Tibial nerve (tissue), 4 donors: ENCODE measurements around the gene ZBTB39. TPM values are rescaled to one million over a fixed set of nuclear protein-coding genes. Genes with fewer than 3 reads are reported as not detected.
"Not testable (repeated sequence)": the region's sequence is repeated elsewhere in the genome, so short reads cannot be mapped to it uniquely, and the experiment has no call there.

ENCODE experiments used
- DNase-seq, 2 donors: peaks; one replicate each; pipeline ENCODE4 v3.0.0-alpha.2; 2019; ENCODE audit warnings: low spot score in 2 of 2
- H3K27ac ChIP-seq, 4 donors: fragments of 200-600 bp; sonication (generic) in 3 of 4; one replicate each; pipeline ENCODE4 v1.5.1; 2017 to 2019; ENCODE audit warnings: mild to moderate bottlenecking in 1 of 4
- H3K27me3 ChIP-seq, 2 donors: fragments of 200-600 bp; sonication (generic) in 1 of 2; one replicate each; pipeline versions ENCODE4 v1.5.1 to v1.6.0; 2017 to 2019
- H3K36me3 ChIP-seq, 3 donors: fragments of 200-600 bp; sonication (generic); one replicate each; pipeline ENCODE4 v1.5.1; 2018 to 2019
- H3K4me1 ChIP-seq, 4 donors: fragments of 200-600 bp; sonication (generic) in 3 of 4; one replicate each; pipeline ENCODE4 v1.5.1; 2017 to 2019
- H3K4me3 ChIP-seq, 4 donors: fragments of 200-600 bp; sonication (generic) in 3 of 4; one replicate each; pipeline ENCODE4 v1.5.1; 2017 to 2019; ENCODE audit warnings: mild to moderate bottlenecking in 1 of 4, moderate library complexity in 1 of 4
- H3K9me3 ChIP-seq, 4 donors: fragments of 200-600 bp; sonication (generic) in 3 of 4; one replicate each; pipeline ENCODE4 v1.5.1; 2017 to 2019
- CTCF ChIP-seq, 5 experiments: fragments of 200-600 bp in 3 of 5; fragments of 450-650 bp in 2 of 5; sonication (generic) in 3 of 5; IDR thresholded peaks; one replicate each; pipeline ENCODE4 v1.5.1; 2016 to 2019; ENCODE audit warnings: antibody characterized with exemption in 5 of 5, mild to moderate bottlenecking in 3 of 5, moderate library complexity in 2 of 5
- EP300 ChIP-seq, 2 donors: sonication (generic); formaldehyde crosslinking; IDR thresholded peaks; one replicate each; pipeline ENCODE4 v1.6.1; 2017; ENCODE audit warnings: antibody characterized with exemption in 2 of 2, mild to moderate bottlenecking in 1 of 2
- POLR2A ChIP-seq, 2 donors: fragments of 450-650 bp; IDR thresholded peaks; one replicate each; pipeline ENCODE4 v1.6.1; 2017; ENCODE audit warnings: antibody characterized with exemption in 2 of 2, mild to moderate bottlenecking in 2 of 2, moderate library complexity in 2 of 2
- WGBS, 2 donors: methylation state at CpG; one replicate each; pipeline ENCODE4 v1.1.5; 2018; 5-methylcytosine and 5-hydroxymethylcytosine counted together
- total RNA-seq, 4 donors: library from RNA; depleted of rRNA; stranded (reverse); fragments of >200 nt; gene quantifications; one replicate each; pipeline ENCODE4 v1.1.0, GENCODE V29; 2016

The ZBTB39 gene
- total RNA-seq, 4 donors from 2014 or later = 3.6 to 6.8 (median 5.4) TPM

- no peaks in the 10 kb centered on the region for H3K4me1 ChIP-seq
- no peak overlapping the region for H3K4me3 ChIP-seq
- H3K27ac ChIP-seq = no peak overlapping the region
- H3K27me3 ChIP-seq = no peaks in the 10 kb centered on the region
- H3K36me3 ChIP-seq = peaks cover 0 to 22% (median 0%) of the 10 kb centered on the region in 3 donors
- 96 to 97% methylated on average over 6 of the region's 6 CpGs for WGBS, 2 donors
- DNase-seq = no peak
- H3K9me3 ChIP-seq = no peaks in the 10 kb centered on the region
- TF ChIP-seq EP300 (IDR thresholded peaks at IDR 0.05) (no peak), POLR2A (IDR thresholded peaks at IDR 0.05) (no peak), CTCF (IDR thresholded peaks at IDR 0.05) (no peak)
Observed at GRCh38 chr12:56980268-56980667, 26.1 kb downstream of the ZBTB39 start.

GRCh38 chr12:56979628-56980027, 26.7 kb downstream of the ZBTB39 start:
- WGBS, 2 donors = 95 to 96% methylated on average over 3 of the region's 3 CpGs

GRCh38 chr12:56978397-56979138, 27.8 kb downstream of the ZBTB39 start:
- DNase-seq = no peak
- WGBS, 2 donors = 82 to 87% methylated on average over 3 of the region's 3 CpGs
- peaks cover 0 to 22% (median 0%) of the 10 kb centered on the region in 3 donors for H3K36me3 ChIP-seq
- no peaks in the 10 kb centered on the region for H3K27me3 ChIP-seq
- H3K9me3 ChIP-seq = no peaks in the 10 kb centered on the region
- no peaks in the 10 kb centered on the region for H3K4me1 ChIP-seq
- H3K4me3 ChIP-seq = no peak overlapping the region
- TF ChIP-seq POLR2A (IDR thresholded peaks at IDR 0.05) (no peak), CTCF (IDR thresholded peaks at IDR 0.05) (no peak), EP300 (IDR thresholded peaks at IDR 0.05) (no peak)
- no peak overlapping the region for H3K27ac ChIP-seq

More at GRCh38 chr12:56979628-56980027, 26.7 kb downstream of the ZBTB39 start:
- peaks cover 0 to 22% (median 0%) of the 10 kb centered on the region in 3 donors for H3K36me3 ChIP-seq
- no peaks in the 10 kb centered on the region for H3K9me3 ChIP-seq
- H3K27ac ChIP-seq = no peak overlapping the region
- no peaks in the 10 kb centered on the region for H3K27me3 ChIP-seq
- no peak overlapping the region for H3K4me3 ChIP-seq
- TF ChIP-seq POLR2A (IDR thresholded peaks at IDR 0.05) = no peak
- no peak for TF ChIP-seq EP300 (IDR thresholded peaks at IDR 0.05)
- no peak for TF ChIP-seq CTCF (IDR thresholded peaks at IDR 0.05)
- no peak for DNase-seq
- H3K4me1 ChIP-seq = no peaks in the 10 kb centered on the region

- H3K27me3 ChIP-seq, H3K27ac ChIP-seq, H3K4me3 ChIP-seq, H3K4me1 ChIP-seq, DNase-seq, H3K9me3 ChIP-seq: not testable (repeated sequence)
- 86 to 89% methylated on average over 4 of the region's 4 CpGs for WGBS, 2 donors
- peaks cover 0 to 22% (median 0%) of the 10 kb centered on the region in 3 donors for H3K36me3 ChIP-seq
Observed at GRCh38 chr12:56977361-56977760, 29.0 kb downstream of the ZBTB39 start.

GRCh38 chr12:56974224-56974623, 32.1 kb downstream of the ZBTB39 start:
- WGBS, 2 donors = 84 to 90% methylated on average over 3 of the region's 3 CpGs

GRCh38 chr12:56968910-56969309, 37.4 kb downstream of the ZBTB39 start:
- WGBS, 2 donors = 74 to 82% methylated on average over 6 of the region's 6 CpGs
- H3K9me3 ChIP-seq = peaks cover 0 to 13% (median 3%) of the 10 kb centered on the region in 4 donors
- not testable (repeated sequence) for H3K4me3 ChIP-seq, H3K27ac ChIP-seq, H3K27me3 ChIP-seq, DNase-seq, H3K4me1 ChIP-seq, H3K36me3 ChIP-seq

More at GRCh38 chr12:56974224-56974623, 32.1 kb downstream of the ZBTB39 start:
- not testable (repeated sequence) for H3K27me3 ChIP-seq, DNase-seq, H3K9me3 ChIP-seq, H3K27ac ChIP-seq, H3K36me3 ChIP-seq, H3K4me3 ChIP-seq, H3K4me1 ChIP-seq

GRCh38 chr12:56965997-56966642, 40.2 kb downstream of the ZBTB39 start:
- not testable (repeated sequence) for H3K36me3 ChIP-seq, H3K27me3 ChIP-seq
- WGBS, 2 donors = 85 to 94% methylated on average over 15 of the region's 15 CpGs

GRCh38 chr12:56965124-56965523, 41.2 kb downstream of the ZBTB39 start:
- not testable (repeated sequence) for H3K27me3 ChIP-seq, H3K4me1 ChIP-seq, H3K36me3 ChIP-seq, H3K27ac ChIP-seq, DNase-seq, H3K4me3 ChIP-seq
- peaks cover 0 to 18% (median 3%) of the 10 kb centered on the region in 4 donors for H3K9me3 ChIP-seq
- WGBS, 2 donors = 96 to 98% methylated on average over 4 of the region's 4 CpGs

More at GRCh38 chr12:56965997-56966642, 40.2 kb downstream of the ZBTB39 start:
- peaks cover 0 to 16% (median 3%) of the 10 kb centered on the region in 4 donors for H3K9me3 ChIP-seq
- H3K27ac ChIP-seq, DNase-seq, H3K4me1 ChIP-seq, H3K4me3 ChIP-seq: not testable (repeated sequence)

- not testable (repeated sequence) for H3K36me3 ChIP-seq, DNase-seq, H3K4me3 ChIP-seq, H3K27me3 ChIP-seq, H3K4me1 ChIP-seq, H3K27ac ChIP-seq
- WGBS, 2 donors = 100% methylated on average over 1 to 2 of the region's 27 CpGs
- peaks cover 0 to 31% (median 3%) of the 10 kb centered on the region in 4 donors for H3K9me3 ChIP-seq
Observed at GRCh38 chr12:56963557-56963956, 42.8 kb downstream of the ZBTB39 start.

GRCh38 chr12:56962247-56962646, 44.1 kb downstream of the ZBTB39 start:
- H3K27ac ChIP-seq, H3K27me3 ChIP-seq, H3K4me3 ChIP-seq, H3K4me1 ChIP-seq, DNase-seq: not testable (repeated sequence)
- 72 to 79% methylated on average over 4 of the region's 4 CpGs for WGBS, 2 donors
- Histone ChIP-seq H3K36me3 (peaks cover 0 to 15% (median 0%) of the 10 kb centered on the region in 3 donors), H3K9me3 (peaks cover 0 to 40% (median 3%) of the 10 kb centered on the region in 4 donors)
